ENCODE data around the gene PIK3R3. TPM values are rescaled to one million over a fixed set of nuclear protein-coding genes. Genes with fewer than 3 reads are reported as not detected.
"Not testable (repeated sequence)": the region's sequence is repeated elsewhere in the genome, so short reads cannot be mapped to it uniquely, and the experiment has no call there.

Gene PIK3R3
- total RNA-seq, 2 experiments from 2014 or later, result 1.1 to 1.8 TPM

- H3K27me3 Mint-ChIP-seq, result peaks cover 6% of the 10 kb centered on the region
- H3K36me3 Mint-ChIP-seq, result peaks cover 5% of the 10 kb centered on the region
- peaks cover 3% of the 10 kb centered on the region for H3K9me3 Mint-ChIP-seq
- H3K4me3 Mint-ChIP-seq, result no peak overlapping the region
- H3K27ac Mint-ChIP-seq, result no peak overlapping the region
- H3K4me1 Mint-ChIP-seq, result peaks cover 14% of the 10 kb centered on the region
- no peak for DNase-seq
These were observed 34.3 kb downstream of the PIK3R3 start for GRCh38 chr1:46098027-46098712.

DNA sequence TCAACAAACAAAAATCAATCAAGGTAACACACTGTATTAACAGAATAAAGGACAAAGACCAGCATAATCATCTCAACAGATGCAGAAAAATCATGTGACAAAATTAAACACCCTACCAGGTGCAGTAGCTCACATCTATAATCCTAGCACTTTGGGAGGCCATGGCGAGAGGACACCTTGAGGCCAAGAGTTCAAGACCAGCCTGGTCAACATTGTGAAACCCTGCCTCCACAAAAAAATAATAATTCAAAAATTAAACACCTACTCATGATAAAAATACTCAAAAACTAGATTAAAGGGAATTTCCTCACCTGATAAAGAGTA lies 35.3 kb downstream of the PIK3R3 start:
- H3K27ac Mint-ChIP-seq, result no peak overlapping the region
- peaks cover 3% of the 10 kb centered on the region for H3K9me3 Mint-ChIP-seq
- peaks cover 10% of the 10 kb centered on the region for H3K4me1 Mint-ChIP-seq
- no peak for DNase-seq
- H3K36me3 Mint-ChIP-seq, result peaks cover 5% of the 10 kb centered on the region
- H3K27me3 Mint-ChIP-seq, result peaks cover 6% of the 10 kb centered on the region
- no peak overlapping the region for H3K4me3 Mint-ChIP-seq

GRCh38 chr1:46096269-46097148 lies 35.9 kb downstream of the PIK3R3 start:
- Mint-ChIP-seq H3K36me3 (peaks cover 5% of the 10 kb centered on the region), H3K4me3 (no peak overlapping the region), H3K9me3 (peaks cover 3% of the 10 kb centered on the region), H3K4me1 (peaks cover 10% of the 10 kb centered on the region), H3K27ac (no peak overlapping the region), H3K27me3 (peaks cover 6% of the 10 kb centered on the region)
- DNase-seq, result no peak

DNA sequence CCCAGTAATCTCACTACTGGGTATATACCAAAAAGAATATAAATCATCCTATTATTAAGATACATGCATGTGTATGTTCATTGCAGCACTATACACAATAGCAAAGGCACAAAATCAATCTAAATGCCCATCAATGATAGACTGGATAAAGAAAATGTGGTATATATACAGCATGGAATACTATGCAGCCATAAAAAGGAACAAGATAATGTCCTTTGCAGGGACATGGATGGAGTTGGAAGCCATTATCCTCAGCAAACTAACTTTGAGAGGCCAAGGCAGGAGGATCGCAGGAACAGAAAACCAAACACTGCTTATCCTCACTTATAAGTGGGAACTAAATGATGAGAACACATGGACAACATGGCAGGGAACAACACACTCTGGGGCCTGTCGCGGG lies 37.3 kb downstream of the PIK3R3 start:
- not testable (repeated sequence) for H3K9me3 Mint-ChIP-seq, H3K4me1 Mint-ChIP-seq, H3K36me3 Mint-ChIP-seq, H3K27ac Mint-ChIP-seq, H3K27me3 Mint-ChIP-seq, H3K4me3 Mint-ChIP-seq, DNase-seq

- Mint-ChIP-seq H3K9me3 (peaks cover 3% of the 10 kb centered on the region), H3K4me3 (no peak overlapping the region), H3K4me1 (peaks cover 10% of the 10 kb centered on the region), H3K27ac (no peak overlapping the region), H3K27me3 (peaks cover 3% of the 10 kb centered on the region), H3K36me3 (peaks cover 5% of the 10 kb centered on the region)
- DNase-seq, result no peak
These were observed 37.9 kb downstream of the PIK3R3 start for GRCh38 chr1:46094471-46095005.

DNA sequence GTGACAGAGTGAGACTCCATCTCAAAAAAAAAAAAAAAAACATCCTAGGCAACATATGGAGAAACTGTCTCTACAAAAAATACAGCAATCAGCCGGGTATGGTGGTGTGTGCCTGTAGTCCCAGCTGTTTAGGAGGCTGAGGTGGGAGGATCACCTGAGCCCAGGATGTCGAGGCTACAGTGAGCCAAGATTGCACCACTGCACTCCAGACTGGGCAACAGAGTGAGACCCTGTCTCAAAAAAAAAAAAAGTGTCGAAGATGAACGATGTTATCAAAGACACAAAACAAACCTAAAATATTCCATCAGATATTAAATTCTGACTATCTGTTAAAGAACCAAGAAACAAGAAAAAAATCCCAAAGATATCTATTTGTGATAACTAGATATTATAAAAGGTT lies 38.6 kb downstream of the PIK3R3 start:
- H3K4me3 Mint-ChIP-seq, H3K9me3 Mint-ChIP-seq, H3K4me1 Mint-ChIP-seq, DNase-seq, H3K27ac Mint-ChIP-seq, H3K36me3 Mint-ChIP-seq, H3K27me3 Mint-ChIP-seq: not testable (repeated sequence)

DNA sequence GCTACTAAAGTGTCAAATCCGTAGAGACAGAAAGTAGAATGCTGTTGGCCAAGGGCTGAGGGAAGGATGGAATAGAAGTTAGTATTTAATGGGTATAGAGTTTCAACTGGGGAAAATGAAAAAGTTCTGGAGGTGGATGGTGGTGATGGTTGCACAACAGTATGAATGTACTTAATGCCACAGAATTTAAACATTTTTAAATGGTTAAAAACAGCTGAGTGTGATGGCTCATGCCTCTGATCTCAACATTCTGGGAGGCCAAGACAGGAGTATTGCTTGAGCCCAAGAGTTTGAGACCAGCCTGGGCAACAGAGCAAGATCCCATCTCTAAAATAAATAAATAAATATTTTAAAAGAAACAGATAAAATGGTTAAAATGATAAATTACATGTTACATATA lies 44.5 kb downstream of the PIK3R3 start:
- no peak for DNase-seq
- H3K4me1 Mint-ChIP-seq, result no peaks in the 10 kb centered on the region
- H3K4me3 Mint-ChIP-seq, result no peak overlapping the region
- H3K27me3 Mint-ChIP-seq, result no peaks in the 10 kb centered on the region
- peaks cover 2% of the 10 kb centered on the region for H3K9me3 Mint-ChIP-seq
- no peak overlapping the region for H3K27ac Mint-ChIP-seq
- no peaks in the 10 kb centered on the region for H3K36me3 Mint-ChIP-seq

DNA sequence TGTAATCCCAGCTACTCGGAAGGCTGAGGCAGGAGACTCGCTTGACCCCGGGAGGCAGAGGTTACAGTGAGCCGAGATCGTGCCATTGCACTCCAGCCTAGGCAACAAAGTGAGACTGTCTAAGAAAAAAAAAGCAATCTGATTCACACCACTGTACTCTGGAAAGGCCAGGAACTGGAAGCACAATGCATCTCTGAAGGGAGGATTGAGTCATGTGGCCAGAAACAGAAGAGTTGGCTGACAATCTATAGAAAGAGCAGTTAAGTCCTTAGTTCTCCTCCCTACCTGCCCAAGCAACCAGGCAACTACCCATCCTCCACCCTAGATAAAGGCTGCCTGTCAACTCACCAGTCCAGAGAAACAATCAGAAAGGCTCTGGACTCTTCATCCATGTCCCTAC lies 45.9 kb downstream of the PIK3R3 start:
- Mint-ChIP-seq H3K9me3 (peaks cover 2% of the 10 kb centered on the region), H3K27ac (peak overlapping the region; percentile 13), H3K4me3 (no peak overlapping the region), H3K36me3 (no peaks in the 10 kb centered on the region), H3K27me3 (no peaks in the 10 kb centered on the region), H3K4me1 (no peaks in the 10 kb centered on the region)
- DNase-seq, result no peak

- H3K27ac Mint-ChIP-seq, result no peak overlapping the region
- H3K36me3 Mint-ChIP-seq, result no peaks in the 10 kb centered on the region
- no peaks in the 10 kb centered on the region for H3K4me1 Mint-ChIP-seq
- DNase-seq, result no peak
- H3K4me3 Mint-ChIP-seq, result no peak overlapping the region
- H3K27me3 Mint-ChIP-seq, result no peaks in the 10 kb centered on the region
- H3K9me3 Mint-ChIP-seq, result peaks cover 2% of the 10 kb centered on the region
These were observed 47.6 kb downstream of the PIK3R3 start for GRCh38 chr1:46084553-46085451.

DNA sequence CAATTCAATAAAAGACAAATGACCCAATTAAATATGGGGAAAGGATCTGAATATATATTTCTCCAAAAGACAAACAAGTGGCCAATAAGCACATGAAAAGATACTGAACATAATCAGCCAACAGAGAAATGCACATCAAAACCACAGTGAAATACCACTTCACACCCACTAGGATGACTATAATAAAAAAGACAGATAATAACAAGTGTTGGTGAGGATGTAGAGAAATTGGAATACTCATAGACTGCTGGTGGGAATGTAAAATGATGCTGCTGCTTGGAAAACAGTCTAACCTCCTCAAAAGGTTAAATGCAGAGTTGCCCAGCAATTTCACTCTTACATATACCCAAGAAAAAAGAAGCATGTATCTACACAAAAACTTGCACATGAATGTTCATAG lies 48.9 kb downstream of the PIK3R3 start:
- no peaks in the 10 kb centered on the region for H3K4me1 Mint-ChIP-seq
- H3K4me3 Mint-ChIP-seq, result no peak overlapping the region
- H3K27me3 Mint-ChIP-seq, result no peaks in the 10 kb centered on the region
- no peak overlapping the region for H3K27ac Mint-ChIP-seq
- no peaks in the 10 kb centered on the region for H3K36me3 Mint-ChIP-seq
- H3K9me3 Mint-ChIP-seq, result peaks cover 2% of the 10 kb centered on the region
- DNase-seq, result no peak

DNA sequence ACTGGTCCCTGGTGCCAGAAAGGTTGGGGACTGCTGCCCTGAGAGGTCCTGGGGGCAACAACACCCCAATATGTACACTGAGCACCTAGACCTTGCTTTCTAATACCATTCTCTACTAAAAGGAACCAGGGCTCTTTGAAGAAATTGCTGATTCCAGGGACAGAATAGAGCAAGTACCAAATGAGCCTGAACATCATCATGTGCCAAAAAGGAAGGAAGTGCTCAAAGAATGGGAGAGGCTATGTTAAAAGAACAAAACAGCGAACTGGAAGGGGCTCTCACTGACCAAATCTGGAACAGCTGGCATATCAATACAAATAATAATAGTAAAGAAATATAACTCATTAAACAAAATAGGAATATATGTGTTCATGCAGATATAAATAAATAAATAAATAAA lies 50.8 kb downstream of the PIK3R3 start:
- Mint-ChIP-seq H3K27ac (no peak overlapping the region), H3K27me3 (no peaks in the 10 kb centered on the region), H3K4me1 (no peaks in the 10 kb centered on the region), H3K9me3 (peaks cover 2% of the 10 kb centered on the region), H3K36me3 (no peaks in the 10 kb centered on the region), H3K4me3 (no peak overlapping the region)
- DNase-seq, result no peak

DNA sequence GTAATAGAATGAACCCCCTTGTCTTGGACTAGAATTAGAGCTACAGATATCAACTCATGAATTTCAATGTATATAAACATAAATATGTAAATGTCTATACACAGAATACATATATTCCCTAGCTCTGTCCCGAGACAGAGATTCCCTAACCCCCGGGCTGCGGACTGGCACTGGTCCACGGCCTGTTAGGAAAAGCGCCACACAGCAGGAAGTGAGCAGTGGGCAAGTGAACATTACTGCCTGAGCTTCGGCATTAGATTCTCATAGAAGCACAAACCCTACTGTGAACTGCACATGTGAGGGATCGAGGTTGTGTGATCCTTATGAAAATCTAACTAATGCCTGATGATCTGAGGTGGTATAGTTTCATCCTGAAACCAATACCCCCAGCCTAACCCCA lies 51.2 kb downstream of the PIK3R3 start:
- Mint-ChIP-seq H3K36me3 (no peaks in the 10 kb centered on the region), H3K9me3 (peaks cover 2% of the 10 kb centered on the region), H3K4me1 (no peaks in the 10 kb centered on the region), H3K4me3 (no peak overlapping the region), H3K27me3 (no peaks in the 10 kb centered on the region), H3K27ac (no peak overlapping the region)
- no peak for DNase-seq

GRCh38 chr1:46080257-46080656 lies 52.2 kb downstream of the PIK3R3 start:
- no peak overlapping the region for H3K4me3 Mint-ChIP-seq
- DNase-seq, result no peak

DNA sequence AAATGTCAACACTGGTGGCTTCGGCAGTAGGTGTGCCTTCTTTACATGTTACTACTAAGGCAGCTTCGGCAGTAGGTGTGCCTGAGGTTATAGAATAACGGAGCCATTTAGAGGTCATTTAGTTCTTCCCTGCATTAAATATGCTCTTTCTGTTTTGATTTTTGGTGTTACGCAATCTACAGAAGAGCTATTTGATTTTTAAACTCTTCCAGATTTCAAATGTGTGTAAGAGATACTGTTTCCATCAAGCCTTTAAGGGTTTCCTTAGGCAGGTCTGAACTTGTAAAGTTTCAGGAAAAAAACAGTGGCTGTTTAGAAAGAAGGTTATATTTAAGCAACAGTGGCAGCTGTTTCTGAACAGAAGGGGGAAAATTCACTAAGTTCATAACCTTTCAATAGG lies 54.8 kb downstream of the PIK3R3 start:
- Mint-ChIP-seq H3K4me1 (no peaks in the 10 kb centered on the region), H3K36me3 (no peaks in the 10 kb centered on the region), H3K27me3 (no peaks in the 10 kb centered on the region), H3K27ac (no peak overlapping the region), H3K4me3 (no peak overlapping the region), H3K9me3 (no peaks in the 10 kb centered on the region)
- DNase-seq, result no peak

More at GRCh38 chr1:46080257-46080656, 52.2 kb downstream of the PIK3R3 start:
- no peaks in the 10 kb centered on the region for H3K36me3 Mint-ChIP-seq
- H3K27me3 Mint-ChIP-seq, result no peaks in the 10 kb centered on the region
- H3K9me3 Mint-ChIP-seq, result peaks cover 2% of the 10 kb centered on the region
- no peak overlapping the region for H3K27ac Mint-ChIP-seq
- H3K4me1 Mint-ChIP-seq, result no peaks in the 10 kb centered on the region

GRCh38 chr1:46076343-46076742 lies 56.1 kb downstream of the PIK3R3 start:
- Mint-ChIP-seq H3K4me3 (no peak overlapping the region), H3K9me3 (no peaks in the 10 kb centered on the region), H3K27ac (no peak overlapping the region), H3K36me3 (no peaks in the 10 kb centered on the region), H3K4me1 (no peaks in the 10 kb centered on the region), H3K27me3 (no peaks in the 10 kb centered on the region)
- no peak for DNase-seq

All from activated naive CD8-positive, alpha-beta T cell treated with anti-CD3 and anti-CD28 coated beads for 36 hours (primary cell).